HEK293 (cell line): ENCODE measurements around the gene NEU1.

Source experiments
- CTCF ChIP-seq: fragments of 450-650 bp; formaldehyde crosslinking; IDR thresholded peaks from 2 replicates; pipeline ENCODE4 v1.5.1; 2016; ENCODE audit warnings: missing biosample characterization, missing genetic modification characterization
- KLF16 ChIP-seq: fragments of 450-650 bp; formaldehyde crosslinking; IDR thresholded peaks from 2 replicates; pipeline ENCODE4 v1.5.1; 2017; ENCODE audit warnings: missing biosample characterization, missing genetic modification characterization
- MYNN ChIP-seq: fragments of 450-650 bp; formaldehyde crosslinking; IDR thresholded peaks from 2 replicates; pipeline ENCODE4 v1.5.1; 2016; ENCODE audit warnings: missing biosample characterization, missing genetic modification characterization, borderline replicate concordance
- SP2 ChIP-seq: fragments of 450-650 bp; formaldehyde crosslinking; IDR thresholded peaks from 2 replicates; pipeline ENCODE4 v1.5.1; 2016; ENCODE audit warnings: missing biosample characterization, missing genetic modification characterization
- ZBTB1 ChIP-seq: fragments of 450-650 bp; formaldehyde crosslinking; IDR thresholded peaks from 2 replicates; pipeline ENCODE4 v1.5.1; 2016; ENCODE audit warnings: missing biosample characterization, missing genetic modification characterization
- ZNF549 ChIP-seq: fragments of 450-650 bp; IDR thresholded peaks from 2 replicates; pipeline ENCODE4 v1.5.1; 2018; ENCODE audit warnings: missing biosample characterization, missing genetic modification characterization, mild to moderate bottlenecking, inconsistent platforms, moderate library complexity
- ZNF629 ChIP-seq: fragments of 450-650 bp; formaldehyde crosslinking; IDR thresholded peaks from 2 replicates; pipeline ENCODE4 v1.5.1; 2017; ENCODE audit warnings: missing biosample characterization, missing genetic modification characterization
- ZNF785 ChIP-seq: fragments of 450-650 bp; formaldehyde crosslinking; IDR thresholded peaks from 2 replicates; pipeline ENCODE4 v1.5.1; 2016; ENCODE audit warnings: missing biosample characterization, missing genetic modification characterization
- ZNF830 ChIP-seq: fragments of 450-650 bp; IDR thresholded peaks from 2 replicates; pipeline ENCODE4 v1.5.0; 2018; ENCODE audit warnings: missing biosample characterization, missing genetic modification characterization, low read depth, mild to moderate bottlenecking, moderate library complexity

DNA sequence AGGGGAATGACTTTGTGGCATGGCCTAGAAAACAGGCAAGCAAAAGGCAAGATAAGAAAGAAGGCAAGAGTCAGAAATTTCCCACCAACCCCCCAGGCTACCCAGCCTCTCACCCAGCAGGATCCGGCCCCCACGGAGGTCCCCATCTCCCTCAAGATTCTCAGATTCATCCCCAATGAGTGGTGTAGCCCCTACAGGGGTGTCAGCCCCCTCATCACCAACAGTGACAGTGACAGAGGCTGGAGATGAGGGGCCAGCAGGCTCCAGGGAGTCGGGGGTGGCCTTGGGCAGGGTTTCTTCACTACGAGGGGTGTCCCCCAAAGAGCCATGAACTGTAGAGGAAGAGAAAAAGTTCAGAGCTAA lies 33.9 kb upstream of the NEU1 start:
- TF ChIP-seq SP2 (tag by site-specific recombination) (no peak), CTCF (no peak), ZNF549 (tag by site-specific recombination) (no peak), ZNF785 (no peak), ZBTB1 (no peak), MYNN (tag by site-specific recombination) (no peak), ZNF830 (tag by site-specific recombination) (no peak), ZNF629 (tag by site-specific recombination) (no peak), KLF16 (tag by site-specific recombination) (no peak)
